GM20431 (cell line): Measurements from ENCODE around the gene RPRML.
"Not testable (repeated sequence)": the region's sequence is repeated elsewhere in the genome, so short reads cannot be mapped to it uniquely, and the experiment has no call there.

ENCODE experiments used
- in situ Hi-C: fragments of 300-500 bp; cut with MseI, MboI; formaldehyde crosslinking; loops from one replicate; pipeline ENCODE4 v1.15.0; 2020; ENCODE audit warnings: low sequenced_read_pairs; ENCODE audit not compliant: unreplicated experiment

The RPRML gene

GRCh38 chr17:46977348-46977747 is 1.7 kb downstream of the RPRML start:
- in situ Hi-C loops: no loop called here

DNA sequence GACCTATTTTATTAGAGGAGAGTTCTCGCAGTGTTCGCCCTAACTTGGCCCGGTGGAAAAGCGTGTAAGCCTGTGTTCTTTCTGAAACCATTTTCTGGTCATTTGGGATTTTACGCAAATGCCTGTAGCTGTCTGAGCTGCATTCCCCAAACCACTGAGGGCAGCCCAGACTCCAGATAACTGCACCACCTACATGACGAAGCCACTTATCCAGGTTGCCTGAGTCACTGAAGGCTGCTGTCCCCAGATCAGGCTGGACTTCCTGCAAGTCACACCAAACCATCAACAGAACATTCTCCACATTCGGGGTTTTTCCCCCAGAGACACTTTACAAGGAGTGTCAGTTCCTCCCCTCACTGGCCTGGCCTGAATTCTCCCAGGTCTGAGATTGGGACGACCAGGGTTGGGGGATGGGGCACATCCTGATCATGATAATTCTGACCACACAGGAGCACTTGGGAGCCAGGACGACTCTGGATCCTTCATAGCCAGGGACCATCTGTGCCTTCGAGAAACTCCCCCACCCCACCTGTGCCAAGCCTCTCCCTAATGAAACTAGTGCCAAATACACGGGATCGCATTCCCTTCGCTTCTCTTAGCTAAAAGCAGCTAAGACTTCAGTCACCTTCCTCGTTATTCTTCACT is 2.3 kb downstream of the RPRML start:
- in situ Hi-C loops: no loop called here

DNA sequence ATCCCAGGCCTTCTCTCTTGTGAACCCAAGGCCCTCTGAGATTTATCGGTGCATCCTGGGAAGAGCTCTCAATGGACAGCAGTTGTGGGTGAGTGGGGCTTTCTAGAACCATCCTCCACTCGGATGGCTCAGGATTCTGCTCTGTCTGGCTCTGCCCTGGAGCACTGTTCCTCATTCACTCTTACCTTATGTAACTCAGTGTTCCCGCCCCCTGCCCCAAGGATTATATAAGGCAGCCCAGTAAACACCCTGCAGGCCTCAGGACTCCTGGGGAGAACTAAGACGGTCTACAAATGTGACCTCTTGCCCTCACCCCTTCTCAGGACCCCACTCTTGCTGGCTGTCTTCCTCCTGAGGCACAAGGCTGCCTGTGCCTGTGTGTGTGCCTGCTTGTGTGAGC is 3.8 kb downstream of the RPRML start:
- in situ Hi-C loops: no loop called here

- in situ Hi-C loops: no loop called here
These were observed 5.0 kb downstream of the RPRML start for GRCh38 chr17:46974086-46974485.

DNA sequence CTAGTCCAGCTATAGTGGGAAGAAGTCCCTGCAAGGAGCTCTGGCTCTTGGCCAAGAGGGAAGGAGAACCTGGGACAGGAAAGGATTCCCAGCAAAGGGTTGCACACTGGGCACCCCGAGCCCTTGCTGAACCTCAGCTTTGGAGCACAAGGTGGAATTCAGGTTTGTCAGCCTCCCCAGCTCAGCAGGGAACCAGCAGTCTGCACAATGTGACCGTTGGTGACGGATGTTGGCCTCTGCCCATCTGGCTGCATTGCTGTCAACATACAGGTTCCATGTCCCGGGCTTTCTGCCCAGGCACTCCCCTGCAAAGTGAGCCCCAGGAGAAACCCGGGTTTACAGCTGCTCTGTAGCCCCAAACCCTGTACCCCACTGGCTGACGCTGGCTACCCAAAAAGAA is 6.7 kb downstream of the RPRML start:
- in situ Hi-C loops: no loop called here

DNA sequence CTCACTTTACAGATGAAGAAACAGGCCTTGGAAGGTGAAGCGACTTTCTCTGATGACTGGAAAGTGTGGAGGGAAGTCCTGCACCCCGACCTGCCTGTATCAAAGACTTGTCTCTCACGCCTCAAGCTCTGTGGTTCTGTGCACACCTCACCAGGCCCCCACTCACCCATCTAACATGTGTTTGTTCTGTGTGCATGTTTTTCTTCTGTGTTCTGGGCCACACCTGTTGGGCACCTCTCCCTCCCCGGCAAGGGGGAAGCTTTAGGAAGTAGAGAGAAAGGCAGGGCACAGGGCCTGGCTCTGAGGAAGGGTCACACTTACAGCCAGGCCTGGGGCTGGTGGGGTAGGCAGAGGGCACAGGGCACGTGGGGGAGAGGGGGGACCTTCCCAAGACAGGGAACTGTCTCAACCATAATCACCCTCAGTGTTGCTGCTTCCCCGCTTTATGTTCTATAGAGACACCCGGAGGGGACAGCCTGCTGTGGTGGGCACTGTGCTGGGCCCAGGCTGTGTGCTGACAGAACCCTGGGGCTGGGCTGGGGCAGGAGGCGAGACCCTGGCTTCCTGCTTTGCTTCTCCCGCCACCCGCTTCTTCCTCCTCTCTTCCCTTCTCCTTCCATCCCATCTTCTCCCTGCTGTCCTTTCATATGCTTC is 7.3 kb downstream of the RPRML start:
- in situ Hi-C loops: no loop called here

- in situ Hi-C loops: no loop called here
These were observed 10.2 kb downstream of the RPRML start for GRCh38 chr17:46968896-46969295.

DNA sequence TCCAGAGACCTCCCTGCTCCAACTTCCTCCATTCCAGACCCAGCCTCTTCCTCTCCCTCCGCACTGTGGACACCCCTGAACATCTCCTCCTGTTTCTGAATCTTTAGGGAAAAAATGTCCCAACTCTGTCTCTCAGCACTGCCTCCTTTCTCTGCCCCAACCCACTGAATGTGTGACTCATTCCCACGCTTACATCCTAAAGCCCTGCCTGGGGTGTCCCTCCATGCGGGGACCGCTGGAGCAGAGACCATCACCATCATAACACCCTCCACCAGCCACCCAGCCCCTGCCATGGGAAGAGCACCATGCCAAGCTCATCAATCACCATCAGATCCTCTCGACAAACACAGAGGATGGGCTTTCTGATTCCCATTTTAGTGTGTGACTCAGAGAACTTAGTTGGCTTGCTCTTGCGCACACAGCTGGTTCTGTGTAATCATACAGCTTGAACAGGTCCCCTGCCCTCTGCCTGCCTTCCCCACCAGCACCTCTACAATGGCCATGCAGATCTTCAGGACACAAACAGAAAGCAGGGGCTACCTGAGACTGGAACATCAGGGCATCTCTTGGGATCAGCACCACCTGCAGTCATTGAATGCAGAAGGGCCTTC is 10.7 kb downstream of the RPRML start:
- in situ Hi-C loops: no loop called here

GRCh38 chr17:46964315-46965265 is 14.5 kb downstream of the RPRML start:
- in situ Hi-C loops: no loop called here

GRCh38 chr17:46963571-46963970 is 15.5 kb downstream of the RPRML start:
- in situ Hi-C loops: no loop called here

DNA sequence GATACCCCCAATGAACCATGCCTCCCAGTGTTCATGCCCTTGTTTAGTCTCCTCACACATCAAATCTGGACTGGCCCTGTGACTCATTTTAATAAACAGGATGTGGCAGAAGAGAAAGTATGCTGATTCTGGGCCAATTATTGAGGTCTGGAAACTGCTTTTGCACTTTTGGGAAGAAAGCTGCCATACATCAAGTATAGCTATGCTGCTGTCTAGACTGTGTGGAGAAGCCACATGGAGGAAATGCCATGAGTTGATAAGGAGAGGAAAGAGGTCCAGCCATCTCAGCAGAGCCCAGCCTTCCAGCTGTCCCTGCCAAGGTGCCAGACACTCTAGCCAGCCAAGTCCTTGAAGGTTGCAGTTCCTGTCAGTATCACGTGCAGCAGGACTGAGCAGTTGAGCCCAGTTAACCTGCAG is 16.7 kb downstream of the RPRML start:
- in situ Hi-C loops: no loop called here

GRCh38 chr17:46960152-46960551 is 18.9 kb downstream of the RPRML start:
- in situ Hi-C loops: no loop called here

GRCh38 chr17:46958041-46958591 is 20.9 kb downstream of the RPRML start:
- in situ Hi-C loops: no loop called here

DNA sequence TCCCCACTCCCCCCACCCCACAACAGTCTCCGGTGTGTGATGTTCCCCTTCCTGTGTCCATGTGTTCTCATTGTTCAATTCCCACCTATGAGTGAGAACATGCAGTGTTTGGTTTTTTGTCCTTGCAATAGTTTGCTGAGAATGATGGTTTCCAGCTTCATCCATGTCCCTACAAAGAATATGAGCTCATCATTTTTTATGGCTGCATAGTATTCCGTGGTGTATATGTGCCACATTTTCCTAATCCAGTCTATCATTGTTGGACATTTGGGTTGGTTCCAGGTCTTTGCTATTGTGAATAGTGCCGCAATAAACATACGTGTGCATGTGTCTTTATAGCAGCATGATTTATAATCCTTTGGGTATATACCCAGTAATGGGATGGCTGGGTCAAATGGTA is 25.9 kb downstream of the RPRML start:
- in situ Hi-C loops: not testable (repeated sequence)

DNA sequence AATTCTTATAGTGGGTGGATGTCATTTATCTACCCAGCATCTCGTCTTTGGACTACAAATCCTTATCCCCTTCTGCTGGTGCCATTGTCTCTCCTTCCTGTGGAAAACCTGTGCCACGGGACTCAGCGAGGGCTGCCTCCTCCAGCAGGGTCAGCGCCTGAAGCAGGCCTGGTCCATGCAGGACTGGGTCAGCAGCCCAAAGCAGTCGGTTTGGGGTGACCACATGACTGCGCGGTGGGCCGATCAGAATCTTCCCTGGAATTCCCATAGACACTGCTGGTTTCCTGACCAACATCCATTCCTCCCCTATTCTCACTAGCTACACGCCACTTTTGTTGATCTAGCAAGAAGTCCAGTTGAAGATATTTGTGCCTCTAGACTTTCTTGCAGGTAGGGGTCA is 26.9 kb downstream of the RPRML start:
- in situ Hi-C loops: no loop called here

DNA sequence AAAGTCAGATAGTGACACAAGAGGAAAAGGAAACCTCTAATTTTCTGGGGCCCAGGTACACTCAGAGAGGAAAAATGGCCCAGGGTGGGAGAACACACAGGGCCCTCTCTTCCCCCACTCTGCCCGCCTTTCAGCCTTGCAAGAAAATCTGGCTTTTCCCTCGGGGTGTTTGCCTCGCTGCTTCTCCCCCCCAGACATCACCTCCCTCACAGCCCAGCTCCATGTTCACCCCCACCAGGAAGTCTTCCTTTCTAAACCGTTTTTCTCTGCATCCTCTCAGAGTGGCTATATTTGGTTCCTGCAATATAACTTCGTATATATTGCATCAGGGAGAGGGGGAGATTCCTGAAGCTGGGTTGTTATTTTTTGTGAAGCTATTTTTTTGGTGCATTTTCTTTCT is 27.3 kb downstream of the RPRML start:
- in situ Hi-C loops: no loop called here

GRCh38 chr17:46950997-46951621 is 27.9 kb downstream of the RPRML start:
- in situ Hi-C loops: no loop called here

- in situ Hi-C loops: no loop called here
These were observed 28.6 kb downstream of the RPRML start for GRCh38 chr17:46950342-46950996.
